GM12874 (cell line): ENCODE results near the gene CTDP1.

Experiments used
- TF ChIP-seq, protein P1 (sequence below): IDR thresholded peaks from 2 replicates; pipeline ENCODE4 v1.5.1; 2011; ENCODE audit warnings: low read depth, mild to moderate bottlenecking, control low read depth, low read length, moderate library complexity; ENCODE audit not compliant: insufficient read depth

The CTDP1 gene

GRCh38 chr18:79692056-79692455 lies 12.5 kb downstream of the CTDP1 start:
- TF ChIP-seq, protein P1, sequence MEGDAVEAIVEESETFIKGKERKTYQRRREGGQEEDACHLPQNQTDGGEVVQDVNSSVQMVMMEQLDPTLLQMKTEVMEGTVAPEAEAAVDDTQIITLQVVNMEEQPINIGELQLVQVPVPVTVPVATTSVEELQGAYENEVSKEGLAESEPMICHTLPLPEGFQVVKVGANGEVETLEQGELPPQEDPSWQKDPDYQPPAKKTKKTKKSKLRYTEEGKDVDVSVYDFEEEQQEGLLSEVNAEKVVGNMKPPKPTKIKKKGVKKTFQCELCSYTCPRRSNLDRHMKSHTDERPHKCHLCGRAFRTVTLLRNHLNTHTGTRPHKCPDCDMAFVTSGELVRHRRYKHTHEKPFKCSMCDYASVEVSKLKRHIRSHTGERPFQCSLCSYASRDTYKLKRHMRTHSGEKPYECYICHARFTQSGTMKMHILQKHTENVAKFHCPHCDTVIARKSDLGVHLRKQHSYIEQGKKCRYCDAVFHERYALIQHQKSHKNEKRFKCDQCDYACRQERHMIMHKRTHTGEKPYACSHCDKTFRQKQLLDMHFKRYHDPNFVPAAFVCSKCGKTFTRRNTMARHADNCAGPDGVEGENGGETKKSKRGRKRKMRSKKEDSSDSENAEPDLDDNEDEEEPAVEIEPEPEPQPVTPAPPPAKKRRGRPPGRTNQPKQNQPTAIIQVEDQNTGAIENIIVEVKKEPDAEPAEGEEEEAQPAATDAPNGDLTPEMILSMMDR = no peak

DNA sequence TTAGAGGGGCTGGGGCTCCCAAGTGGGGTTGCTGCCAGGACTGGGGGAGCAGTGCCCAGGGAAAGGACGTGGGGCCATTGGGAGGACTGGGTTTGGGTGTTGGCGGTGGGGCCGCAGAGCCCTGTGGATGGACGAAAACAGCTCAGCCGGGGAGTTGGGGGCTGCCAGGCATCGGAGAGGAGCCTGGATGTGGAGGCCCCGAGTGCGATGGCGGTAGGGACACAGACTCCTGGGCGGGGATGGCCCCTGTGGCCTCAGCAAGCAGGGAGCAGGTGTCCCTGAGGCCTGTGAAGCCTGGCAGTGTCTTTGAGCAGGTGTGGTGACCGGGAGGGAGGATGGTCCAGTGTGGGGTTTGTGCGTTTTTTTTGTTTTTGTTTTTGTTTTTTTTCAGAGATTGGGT lies 13.3 kb downstream of the CTDP1 start:
- TF ChIP-seq, protein P1 = no peak

- TF ChIP-seq, protein P1 = no peak
These were observed 14.1 kb downstream of the CTDP1 start for GRCh38 chr18:79693561-79694205.

- TF ChIP-seq, protein P1 = no peak
These were observed 15.3 kb downstream of the CTDP1 start for GRCh38 chr18:79694895-79695213.

GRCh38 chr18:79695269-79695668 lies 15.7 kb downstream of the CTDP1 start:
- TF ChIP-seq, protein P1 = no peak

DNA sequence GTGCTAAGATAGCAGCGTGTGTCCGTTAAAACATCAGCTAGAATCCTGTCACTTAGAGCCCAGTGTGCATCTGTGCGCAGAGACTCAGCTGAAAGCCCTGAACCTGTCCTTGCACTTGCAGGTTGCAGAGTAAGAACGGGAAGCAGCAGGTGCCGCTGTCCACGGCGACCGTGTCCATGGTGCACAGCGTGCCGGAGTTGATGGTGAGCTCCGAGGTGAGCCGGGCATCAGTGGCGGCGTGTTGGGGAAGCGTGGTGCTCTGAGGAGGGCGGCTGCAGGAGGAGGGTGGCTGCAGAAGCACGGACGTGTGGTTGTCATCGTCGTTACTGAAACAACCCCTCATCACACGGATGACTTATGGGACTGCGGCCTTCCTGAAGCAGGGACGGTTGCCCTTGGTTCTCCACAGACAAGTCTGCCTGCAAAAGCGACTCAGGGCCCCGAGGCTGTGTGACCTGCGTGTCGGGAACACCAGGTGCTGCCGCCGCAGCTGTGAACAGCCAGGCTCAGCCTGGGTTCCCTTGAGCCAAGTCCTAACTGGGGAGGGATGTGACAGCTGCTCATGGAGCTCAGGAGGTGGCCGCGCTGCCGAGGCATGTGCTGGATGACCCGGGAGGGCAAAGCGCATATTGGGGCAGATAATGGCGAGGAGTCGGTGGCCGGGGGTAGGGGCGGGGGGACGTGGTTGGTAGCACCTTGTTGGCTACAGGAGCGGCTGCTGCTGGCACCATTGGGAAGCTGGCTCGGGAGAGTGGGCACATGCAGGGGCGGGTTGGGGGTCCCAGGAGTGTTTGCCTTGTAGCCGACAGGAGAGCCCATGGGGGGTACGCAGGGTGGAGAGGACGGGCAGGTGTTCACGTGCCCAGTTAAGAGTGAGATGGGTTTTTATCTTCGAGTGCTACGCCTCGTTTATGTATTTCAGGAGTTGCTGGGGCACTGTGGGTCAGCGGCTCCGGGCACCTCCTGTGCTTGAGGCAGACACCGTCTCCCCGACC lies 16.6 kb downstream of the CTDP1 start:
- TF ChIP-seq, protein P1 = no peak

DNA sequence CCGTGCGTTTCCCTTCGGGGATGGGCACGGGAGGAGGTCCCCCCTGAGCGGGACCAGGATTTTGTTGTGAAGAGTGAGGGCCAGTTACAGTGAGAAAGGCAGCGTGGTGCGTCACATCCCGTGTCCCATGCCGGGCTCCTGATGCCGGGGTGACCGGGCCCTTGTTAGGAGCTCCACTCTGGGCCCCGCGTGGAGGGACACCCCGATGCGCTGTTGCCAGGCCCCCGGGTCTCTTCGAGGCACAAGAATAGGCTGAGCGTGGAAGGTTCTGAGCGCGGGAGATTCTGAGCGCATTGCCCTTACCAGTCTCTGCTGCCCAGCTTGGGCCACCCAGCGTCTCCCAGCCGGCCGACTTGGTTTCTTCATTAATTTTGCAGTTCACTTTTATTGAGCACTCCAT lies 17.6 kb downstream of the CTDP1 start:
- TF ChIP-seq, protein P1 = no peak
